OCI-LY1 (cell line): ENCODE measurements around the gene ADGRL1.
A peak's percentile ranks its signal among the peaks of the same experiment; 100 is the strongest.

Source experiments
- H2AFZ ChIP-seq: fragments of 200-600 bp; sonication (generic), shearing (Covaris generic); 2 replicates; pipeline ENCODE4 v1.6.0; 2014; ENCODE audit warnings: antibody characterized with exemption, mild to moderate bottlenecking, low read length
- H3F3A ChIP-seq: fragments of 200-600 bp; sonication (generic), shearing (Covaris generic); 2 replicates; pipeline ENCODE4 v1.6.0; 2014; ENCODE audit warnings: mild to moderate bottlenecking, antibody characterized with exemption, low read length, moderate library complexity; ENCODE audit not compliant: insufficient read depth
- H3K27ac ChIP-seq: fragments of 200-600 bp; sonication (generic); 2 replicates; pipeline ENCODE4 v1.5.1; 2014; ENCODE audit warnings: low read length, mixed run types, mild to moderate bottlenecking, low read depth; ENCODE audit not compliant: poor library complexity, severe bottlenecking
- H3K27me3 ChIP-seq: fragments of 200-600 bp; sonication (generic); 2 replicates; pipeline ENCODE4 v1.6.0; 2014; ENCODE audit warnings: antibody characterized with exemption, mild to moderate bottlenecking, low read length, moderate library complexity; ENCODE audit not compliant: insufficient read depth
- H3K36me3 ChIP-seq: fragments of 200-600 bp; sonication (generic); 2 replicates; pipeline ENCODE4 v1.6.1; 2014; ENCODE audit warnings: mild to moderate bottlenecking, antibody characterized with exemption, low read length, moderate library complexity, mixed read lengths; ENCODE audit not compliant: insufficient read depth
- H3K4me1 ChIP-seq: fragments of 200-600 bp; sonication (generic); 2 replicates; pipeline ENCODE4 v1.5.1; 2014; ENCODE audit warnings: mild to moderate bottlenecking, low read length, moderate library complexity; ENCODE audit not compliant: insufficient read depth, severe bottlenecking
- H3K4me2 ChIP-seq: fragments of 200-600 bp; sonication (generic), shearing (Covaris generic); 2 replicates; pipeline ENCODE4 v1.6.1; 2014; ENCODE audit warnings: low read length
- H3K4me3 ChIP-seq: fragments of 200-600 bp; sonication (generic); 2 replicates; pipeline ENCODE4 v1.5.1; 2014; ENCODE audit warnings: low read length, low read depth, mild to moderate bottlenecking, mixed read lengths; ENCODE audit not compliant: poor library complexity, severe bottlenecking
- H3K79me2 ChIP-seq: fragments of 200-600 bp; shearing (Covaris generic); 2 replicates; pipeline ENCODE4 v1.6.1; 2016; ENCODE audit warnings: mixed run types, low read length, mixed read lengths; ENCODE audit not compliant: insufficient read depth
- H3K9ac ChIP-seq: fragments of 200-600 bp; sonication (generic), shearing (Covaris generic); 2 replicates; pipeline ENCODE4 v1.6.1; 2014; ENCODE audit warnings: mild to moderate bottlenecking, low read length, mixed read lengths
- H3K9me2 ChIP-seq: fragments of 200-600 bp; sonication (generic), shearing (Covaris generic); 2 replicates; pipeline ENCODE4 v1.6.1; 2014; ENCODE audit warnings: low read depth, mild to moderate bottlenecking, low read length, mixed read lengths
- H3K9me3 ChIP-seq: fragments of 200-600 bp; shearing (Covaris generic); 2 replicates; pipeline ENCODE4 v1.6.1; 2014; ENCODE audit warnings: low read length, mixed read lengths
- H4K20me1 ChIP-seq: fragments of 200-600 bp; sonication (generic), shearing (Covaris generic); 2 replicates; pipeline ENCODE4 v1.6.0; 2016; ENCODE audit warnings: mild to moderate bottlenecking, low read length; ENCODE audit not compliant: insufficient read depth
- CTCF ChIP-seq: fragments of 200-600 bp; sonication (generic), shearing (Covaris generic); IDR thresholded peaks from 2 replicates; pipeline ENCODE4 v1.5.1; 2017; ENCODE audit warnings: mild to moderate bottlenecking, antibody characterized with exemption, low read length, moderate library complexity, mixed read lengths
- EZH2 ChIP-seq: fragments of 200-600 bp; sonication (generic), shearing (Covaris generic); IDR thresholded peaks from 2 replicates; pipeline ENCODE4 v1.8.0; 2017; ENCODE audit warnings: borderline replicate concordance, mixed run types, mild to moderate bottlenecking, antibody characterized with exemption, low read length, moderate library complexity, mixed read lengths

ADGRL1 gene

GRCh38 chr19:14141041-14141440, 64.9 kb downstream of the ADGRL1 start:
- Histone ChIP-seq H3K9ac (no peak overlapping the region), H3K4me1 (peaks cover 12% of the 10 kb centered on the region), H2AFZ (no peak overlapping the region), H3K9me2 (no peaks in the 10 kb centered on the region), H3K9me3 (no peaks in the 10 kb centered on the region), H3K4me2 (no peak overlapping the region), H4K20me1 (no peaks in the 10 kb centered on the region), H3F3A (no peaks in the 10 kb centered on the region), H3K4me3 (no peak overlapping the region), H3K36me3 (no peaks in the 10 kb centered on the region), H3K27me3 (no peaks in the 10 kb centered on the region), H3K27ac (no peak overlapping the region), H3K79me2 (no peaks in the 10 kb centered on the region; the same call in 1 of the 2 replicates)
- no peak for TF ChIP-seq CTCF
- no peak for TF ChIP-seq EZH2

- Histone ChIP-seq H3K27me3 (no peaks in the 10 kb centered on the region), H3K79me2 (peaks cover 11% of the 10 kb centered on the region), H4K20me1 (no peaks in the 10 kb centered on the region), H3K9me3 (no peaks in the 10 kb centered on the region), H2AFZ (no peak overlapping the region), H3K36me3 (no peaks in the 10 kb centered on the region), H3K27ac (no peak overlapping the region), H3K9ac (no peak overlapping the region), H3K4me1 (peaks cover 20% of the 10 kb centered on the region), H3K4me2 (no peak overlapping the region), H3K4me3 (no peak overlapping the region), H3K9me2 (no peaks in the 10 kb centered on the region), H3F3A (no peaks in the 10 kb centered on the region)
- TF ChIP-seq EZH2 (no peak), CTCF (no peak)
These were observed 66.0 kb downstream of the ADGRL1 start for GRCh38 chr19:14139944-14140343.

GRCh38 chr19:14138576-14139265, 67.2 kb downstream of the ADGRL1 start:
- no peaks in the 10 kb centered on the region for H3K27me3 ChIP-seq
- H3K27ac ChIP-seq, result no peak overlapping the region
- H4K20me1 ChIP-seq, result no peaks in the 10 kb centered on the region
- peaks cover 19% of the 10 kb centered on the region for H3K79me2 ChIP-seq
- H3K36me3 ChIP-seq, result peaks cover 9% of the 10 kb centered on the region; the same call in 1 of the 2 replicates
- H3F3A ChIP-seq, result no peaks in the 10 kb centered on the region
- H3K9me2 ChIP-seq, result no peaks in the 10 kb centered on the region
- H2AFZ ChIP-seq, result no peak overlapping the region
- H3K9ac ChIP-seq, result 0 out of 2 replicates have a peak overlapping the region, but pooled peaks have one; percentile 3
- no peaks in the 10 kb centered on the region for H3K9me3 ChIP-seq
- H3K4me3 ChIP-seq, result no peak overlapping the region
- TF ChIP-seq EZH2 (no peak), CTCF (no peak)
- H3K4me2 ChIP-seq, result 0 out of 2 replicates have a peak overlapping the region, but pooled peaks have one; percentile 38
- H3K4me1 ChIP-seq, result peaks cover 31% of the 10 kb centered on the region
